Smooth muscle cell (in vitro differentiated cells): ENCODE measurements around the gene NTRK2. TPM values are rescaled to one million over a fixed set of nuclear protein-coding genes. Genes with fewer than 3 reads are reported as not detected.

Source experiments
- DNase-seq: peaks from one replicate; lab custom pipeline; 2025; ENCODE audit not compliant: unreplicated experiment; lab: John Stamatoyannopoulos, UW
- H2AFZ ChIP-seq: fragments of 200-600 bp; sonication (generic); 2 replicates; pipeline ENCODE4 v1.6.0; 2016; ENCODE audit warnings: antibody characterized with exemption, low read depth, mild to moderate bottlenecking
- H3F3A ChIP-seq: fragments of 200-600 bp; sonication (generic); 2 replicates; pipeline ENCODE4 v1.6.0; 2017; ENCODE audit warnings: antibody characterized with exemption, low read depth
- H3K27ac ChIP-seq: fragments of 200-600 bp; sonication (generic); 2 replicates; pipeline ENCODE4 v1.5.1; 2016; ENCODE audit warnings: low read depth, mild to moderate bottlenecking
- H3K27me3 ChIP-seq: fragments of 200-600 bp; sonication (generic); 2 replicates; pipeline ENCODE4 v1.6.1; 2016; ENCODE audit warnings: low read depth, mild to moderate bottlenecking
- H3K36me3 ChIP-seq: fragments of 200-600 bp; sonication (generic); 2 replicates; pipeline ENCODE4 v1.5.1; 2016; ENCODE audit warnings: low read depth
- H3K4me1 ChIP-seq: fragments of 200-600 bp; sonication (generic); 2 replicates; pipeline ENCODE4 v1.5.1; 2016; ENCODE audit warnings: low read depth
- H3K4me2 ChIP-seq: fragments of 200-600 bp; sonication (generic); 2 replicates; pipeline ENCODE4 v1.6.0; 2016; ENCODE audit warnings: mild to moderate bottlenecking
- H3K4me3 ChIP-seq: fragments of 200-600 bp; sonication (generic); 2 replicates; pipeline ENCODE4 v1.5.1; 2016; ENCODE audit warnings: mild to moderate bottlenecking
- H3K79me2 ChIP-seq: fragments of 200-600 bp; sonication (generic); 2 replicates; pipeline ENCODE4 v1.6.0; 2016; ENCODE audit warnings: low read depth, mild to moderate bottlenecking
- H3K9ac ChIP-seq: fragments of 200-600 bp; sonication (generic); 2 replicates; pipeline ENCODE4 v1.6.0; 2016; ENCODE audit warnings: low read depth
- H3K9me3 ChIP-seq: fragments of 200-600 bp; sonication (generic); replicated peaks from 2 replicates; pipeline ENCODE4 v1.5.1; 2016; ENCODE audit warnings: low read depth
- H4K20me1 ChIP-seq: fragments of 200-600 bp; sonication (generic); 2 replicates; pipeline ENCODE4 v1.6.0; 2016; ENCODE audit warnings: low read depth
- CTCF ChIP-seq: fragments of 200-600 bp; sonication (generic); IDR thresholded peaks from 2 replicates; pipeline ENCODE4 v1.5.1; 2017; ENCODE audit warnings: borderline replicate concordance, mild to moderate bottlenecking, antibody characterized with exemption; ENCODE audit not compliant: insufficient read depth, poor library complexity, severe bottlenecking
- WGBS: methylation state at CpG from one replicate; pipeline ENCODE4 v1.1.7; 2016; ENCODE audit warnings: low lambda C conversion rate; 5-methylcytosine and 5-hydroxymethylcytosine counted together
- polyA plus RNA-seq: library from polyadenylated mRNA; unstranded; fragments of >200 nt; fragmentation: Nextera tagmentation; extraction: Ambion mirVana; gene quantifications from 2 replicates; pipeline ENCODE4 v1.2.1, GENCODE V29; 2016
- total RNA-seq: library from RNA; depleted of rRNA; stranded (reverse); fragments of >200 nt; gene quantifications from 2 replicates; pipeline ENCODE4 v1.2.3, GENCODE V29; 2014

NTRK2 gene
- total and polyA plus RNA-seq, 2 experiments from 2014 or later: 1.7 to 3.9 TPM

- Histone ChIP-seq H3K4me2 (peak overlapping the region; percentile 51), H3F3A (peaks cover 4% of the 10 kb centered on the region), H2AFZ (no peak overlapping the region), H3K9me3 (no peaks in the 10 kb centered on the region), H3K27me3 (peaks cover 32% of the 10 kb centered on the region), H3K9ac (peak overlapping the region; percentile 24), H3K4me1 (no peaks in the 10 kb centered on the region), H3K4me3 (no peak overlapping the region), H4K20me1 (no peaks in the 10 kb centered on the region), H3K27ac (peak overlapping the region; percentile 85), H3K79me2 (no peaks in the 10 kb centered on the region), H3K36me3 (no peaks in the 10 kb centered on the region)
- no peak for DNase-seq
- TF ChIP-seq CTCF: no peak
- 92% methylated on average over 3 of the region's 3 CpGs for WGBS
Measured at GRCh38 chr9:84939774-84940173, 270.2 kb downstream of the NTRK2 start.

- no peaks in the 10 kb centered on the region for H3K4me1 ChIP-seq
- no peaks in the 10 kb centered on the region for H3K9me3 ChIP-seq
- peak overlapping the region; percentile 24 for H3K9ac ChIP-seq
- peaks cover 37% of the 10 kb centered on the region for H3K27me3 ChIP-seq
- H2AFZ ChIP-seq: no peak overlapping the region
- H3K4me3 ChIP-seq: no peak overlapping the region
- no peaks in the 10 kb centered on the region for H3K36me3 ChIP-seq
- no peak for DNase-seq
- TF ChIP-seq CTCF: no peak
- H3K27ac ChIP-seq: peak overlapping the region; percentile 85
- no peaks in the 10 kb centered on the region for H3K79me2 ChIP-seq
- H3F3A ChIP-seq: peaks cover 4% of the 10 kb centered on the region
- 28% methylated on average over 2 of the region's 2 CpGs for WGBS
- no peaks in the 10 kb centered on the region for H4K20me1 ChIP-seq
- H3K4me2 ChIP-seq: peak overlapping the region; percentile 51
Measured at GRCh38 chr9:84940294-84940693, 270.8 kb downstream of the NTRK2 start.

- no peak for TF ChIP-seq CTCF
- Histone ChIP-seq H3K27me3 (peaks cover 31% of the 10 kb centered on the region), H3K4me3 (no peak overlapping the region), H3K36me3 (no peaks in the 10 kb centered on the region), H3K27ac (no peak overlapping the region), H3K4me1 (no peaks in the 10 kb centered on the region), H3F3A (peaks cover 4% of the 10 kb centered on the region), H3K4me2 (no peak overlapping the region), H3K9ac (no peak overlapping the region), H4K20me1 (no peaks in the 10 kb centered on the region), H2AFZ (no peak overlapping the region), H3K9me3 (no peaks in the 10 kb centered on the region), H3K79me2 (no peaks in the 10 kb centered on the region)
- no peak for DNase-seq
Measured at GRCh38 chr9:84941792-84942191, 272.3 kb downstream of the NTRK2 start.

GRCh38 chr9:84943482-84944050 lies 274.0 kb downstream of the NTRK2 start:
- DNase-seq: no peak
- H3K9ac ChIP-seq: no peak overlapping the region
- H3K4me3 ChIP-seq: no peak overlapping the region
- no peak overlapping the region for H3K27ac ChIP-seq
- no peaks in the 10 kb centered on the region for H4K20me1 ChIP-seq
- no peaks in the 10 kb centered on the region for H3K36me3 ChIP-seq
- H3K79me2 ChIP-seq: no peaks in the 10 kb centered on the region
- TF ChIP-seq CTCF: no peak
- H3K9me3 ChIP-seq: no peaks in the 10 kb centered on the region
- peaks cover 4% of the 10 kb centered on the region for H3F3A ChIP-seq
- WGBS: 86% methylated on average over 2 of the region's 2 CpGs
- no peaks in the 10 kb centered on the region for H3K4me1 ChIP-seq
- peaks cover 35% of the 10 kb centered on the region for H3K27me3 ChIP-seq
- no peak overlapping the region for H2AFZ ChIP-seq
- no peak overlapping the region for H3K4me2 ChIP-seq
